Activated CD8-positive, alpha-beta T cell treated with anti-CD3 and anti-CD28 coated beads, Interleukin-2, amount 10 ng/mL, durations not matched to agents 7 days and 5 days (primary cell): Measurements from ENCODE around the gene ATF2. TPM values are rescaled to one million over a fixed set of nuclear protein-coding genes. Genes with fewer than 3 reads are reported as not detected.
"Not testable (repeated sequence)": the region's sequence is repeated elsewhere in the genome, so short reads cannot be mapped to it uniquely, and the experiment has no call there.

ENCODE experiments used
- ATAC-seq: fragments of 150-1000 bp; cut with Tn5 transposase; one replicate; pipeline ENCODE4 v1.10.0; 2021; ENCODE audit warnings: moderate library complexity
- CTCF ChIA-PET: fragments of 350-600 bp; sonication (Branson Sonifier 250); formaldehyde crosslinking; loops from one replicate; lab custom pipeline; 2021; ENCODE audit warnings: antibody characterized with exemption; lab: Charles Lee
- POLR2A ChIA-PET: fragments of 350-600 bp; sonication (Branson Sonifier 250); formaldehyde crosslinking; loops from one replicate; lab custom pipeline; 2021; ENCODE audit warnings: antibody characterized with exemption; lab: Charles Lee
- DNase-seq: peaks from one replicate; pipeline ENCODE4 v3.0.0-alpha.2; 2020
- H3K27ac Mint-ChIP-seq: one replicate; pipeline ENCODE4 v1.8.0; 2021; ENCODE audit warnings: mild to moderate bottlenecking, mixed read lengths
- H3K27me3 Mint-ChIP-seq: one replicate; pipeline ENCODE4 v1.8.0; 2021; ENCODE audit warnings: low read depth, mixed read lengths
- H3K36me3 Mint-ChIP-seq: one replicate; pipeline ENCODE4 v1.8.0; 2021; ENCODE audit warnings: low read depth, mixed read lengths
- H3K4me1 Mint-ChIP-seq: one replicate; pipeline ENCODE4 v1.8.0; 2021; ENCODE audit warnings: low read depth, mixed read lengths
- H3K4me3 Mint-ChIP-seq: one replicate; pipeline ENCODE4 v1.8.0; 2021; ENCODE audit warnings: mild to moderate bottlenecking, mixed read lengths
- H3K9me3 Mint-ChIP-seq: one replicate; pipeline ENCODE4 v1.8.0; 2022; ENCODE audit warnings: mixed read lengths; ENCODE audit not compliant: insufficient read depth
- total RNA-seq, 2 experiments: library from RNA; stranded (reverse); gene quantifications; one replicate each; pipeline ENCODE4 v1.2.3, GENCODE V29; 2021

Gene ATF2
- total RNA-seq, 2 experiments from 2014 or later, result 58.5 to 59.9 TPM

- Mint-ChIP-seq H3K36me3 (peaks cover 46% of the 10 kb centered on the region), H3K4me1 (peaks cover 15% of the 10 kb centered on the region), H3K27ac (no peak overlapping the region), H3K4me3 (no peak overlapping the region), H3K9me3 (no peaks in the 10 kb centered on the region), H3K27me3 (no peaks in the 10 kb centered on the region)
- DNase-seq (no peak), ATAC-seq (no peak)
- ChIA-PET CTCF (interaction anchor here (1.1 kb wide), 1 partner anchor 14 kb away, joined by 3 read pairs; no protein-coding TSS in a partner anchor), POLR2A (no interaction called here)
Observed at GRCh38 chr2:175135862-175136261, 32.1 kb downstream of the ATF2 start.

GRCh38 chr2:175135177-175135576 lies 32.8 kb downstream of the ATF2 start:
- ChIA-PET CTCF (no interaction called here), POLR2A (no interaction called here)
- Mint-ChIP-seq H3K4me3 (no peak overlapping the region), H3K27ac (no peak overlapping the region), H3K36me3 (peaks cover 45% of the 10 kb centered on the region), H3K27me3 (no peaks in the 10 kb centered on the region), H3K9me3 (no peaks in the 10 kb centered on the region), H3K4me1 (peaks cover 15% of the 10 kb centered on the region)
- ATAC-seq (no peak), DNase-seq (no peak)

- ChIA-PET POLR2A (no interaction called here), CTCF (no interaction called here)
- Mint-ChIP-seq H3K27me3 (no peaks in the 10 kb centered on the region), H3K4me1 (peaks cover 2% of the 10 kb centered on the region), H3K9me3 (no peaks in the 10 kb centered on the region), H3K36me3 (peaks cover 49% of the 10 kb centered on the region), H3K27ac (no peak overlapping the region), H3K4me3 (no peak overlapping the region)
- no peak for ATAC-seq
- no peak for DNase-seq
Observed at GRCh38 chr2:175131252-175131651, 36.8 kb downstream of the ATF2 start.

GRCh38 chr2:175126661-175127060 lies 41.3 kb downstream of the ATF2 start:
- H3K27ac Mint-ChIP-seq, result no peak overlapping the region
- peaks cover 36% of the 10 kb centered on the region for H3K36me3 Mint-ChIP-seq
- H3K4me1 Mint-ChIP-seq, result no peaks in the 10 kb centered on the region
- DNase-seq (no peak), ATAC-seq (no peak)
- POLR2A ChIA-PET, result no interaction called here
- CTCF ChIA-PET, result no interaction called here
- H3K27me3 Mint-ChIP-seq, result no peaks in the 10 kb centered on the region
- no peak overlapping the region for H3K4me3 Mint-ChIP-seq
- no peaks in the 10 kb centered on the region for H3K9me3 Mint-ChIP-seq

- no peak for DNase-seq
- Mint-ChIP-seq H3K9me3 (no peaks in the 10 kb centered on the region), H3K27ac (no peak overlapping the region), H3K4me3 (no peak overlapping the region), H3K27me3 (no peaks in the 10 kb centered on the region), H3K36me3 (peaks cover 20% of the 10 kb centered on the region), H3K4me1 (no peaks in the 10 kb centered on the region)
- ChIA-PET POLR2A (no interaction called here), CTCF (no interaction called here)
- no peak for ATAC-seq
Observed at GRCh38 chr2:175123254-175123653, 44.7 kb downstream of the ATF2 start.

GRCh38 chr2:175111200-175111657 lies 56.8 kb downstream of the ATF2 start:
- H3K36me3 Mint-ChIP-seq, result peaks cover 48% of the 10 kb centered on the region
- H3K27ac Mint-ChIP-seq, result peak overlapping the region; percentile 40
- ATAC-seq (peak; percentile 51), DNase-seq (no peak)
- H3K4me3 Mint-ChIP-seq, result no peak overlapping the region
- no peaks in the 10 kb centered on the region for H3K9me3 Mint-ChIP-seq
- H3K27me3 Mint-ChIP-seq, result no peaks in the 10 kb centered on the region
- ChIA-PET CTCF (interaction anchor here (0.6 to 1.3 kb wide), 4 partner anchors 9 to 71 kb away, joined by 3 to 4 read pairs (median 3); no protein-coding TSS in a partner anchor), POLR2A (interaction anchor here (1.5 kb wide), 1 partner anchor 57 kb away, joined by 3 read pairs; the partner anchor contains the start of gene ATF2)
- no peaks in the 10 kb centered on the region for H3K4me1 Mint-ChIP-seq

- H3K4me3 Mint-ChIP-seq, H3K9me3 Mint-ChIP-seq, ATAC-seq, H3K4me1 Mint-ChIP-seq, CTCF ChIA-PET, DNase-seq, H3K27ac Mint-ChIP-seq, POLR2A ChIA-PET, H3K27me3 Mint-ChIP-seq: not testable (repeated sequence)
- H3K36me3 Mint-ChIP-seq, result peaks cover 40% of the 10 kb centered on the region
Observed at GRCh38 chr2:175108091-175108490, 59.9 kb downstream of the ATF2 start.

- Mint-ChIP-seq H3K4me3 (no peak overlapping the region), H3K27ac (no peak overlapping the region), H3K4me1 (no peaks in the 10 kb centered on the region), H3K9me3 (no peaks in the 10 kb centered on the region), H3K27me3 (no peaks in the 10 kb centered on the region), H3K36me3 (peaks cover 41% of the 10 kb centered on the region)
- ChIA-PET POLR2A (no interaction called here), CTCF (no interaction called here)
- ATAC-seq (no peak), DNase-seq (no peak)
Observed at GRCh38 chr2:175107146-175107545, 60.9 kb downstream of the ATF2 start.

GRCh38 chr2:175103191-175103590 lies 64.8 kb downstream of the ATF2 start:
- DNase-seq (no peak), ATAC-seq (no peak)
- ChIA-PET POLR2A (no interaction called here), CTCF (interaction anchor here (0.5 to 2.3 kb wide), 3 partner anchors 15 to 148 kb away, joined by 3 to 8 read pairs (median 5); no protein-coding TSS in a partner anchor)
- no peaks in the 10 kb centered on the region for H3K4me1 Mint-ChIP-seq
- H3K36me3 Mint-ChIP-seq, result peaks cover 31% of the 10 kb centered on the region
- no peaks in the 10 kb centered on the region for H3K27me3 Mint-ChIP-seq
- H3K9me3 Mint-ChIP-seq, result no peaks in the 10 kb centered on the region
- no peak overlapping the region for H3K27ac Mint-ChIP-seq
- H3K4me3 Mint-ChIP-seq, result no peak overlapping the region

GRCh38 chr2:175101514-175101913 lies 66.5 kb downstream of the ATF2 start:
- Mint-ChIP-seq H3K4me1 (no peaks in the 10 kb centered on the region), H3K9me3 (no peaks in the 10 kb centered on the region), H3K4me3 (no peak overlapping the region), H3K27me3 (no peaks in the 10 kb centered on the region), H3K27ac (no peak overlapping the region), H3K36me3 (peaks cover 18% of the 10 kb centered on the region)
- DNase-seq (no peak), ATAC-seq (no peak)
- POLR2A ChIA-PET, result no interaction called here
- CTCF ChIA-PET, result interaction anchor here (0.6 kb wide), 1 partner anchor 10 kb away, joined by 3 read pairs; no protein-coding TSS in a partner anchor

GRCh38 chr2:175097297-175097696 lies 70.7 kb downstream of the ATF2 start:
- no peaks in the 10 kb centered on the region for H3K27me3 Mint-ChIP-seq
- H3K36me3 Mint-ChIP-seq, result peaks cover 20% of the 10 kb centered on the region
- ATAC-seq, result no peak
- ChIA-PET POLR2A (no interaction called here), CTCF (interaction anchor here (1.8 kb wide), 1 partner anchor 13 kb away, joined by 4 read pairs; no protein-coding TSS in a partner anchor)
- H3K4me1 Mint-ChIP-seq, result no peaks in the 10 kb centered on the region
- no peak for DNase-seq
- H3K9me3 Mint-ChIP-seq, result no peaks in the 10 kb centered on the region
- no peak overlapping the region for H3K27ac Mint-ChIP-seq
- H3K4me3 Mint-ChIP-seq, result no peak overlapping the region

- H3K9me3 Mint-ChIP-seq, H3K4me3 Mint-ChIP-seq, POLR2A ChIA-PET, ATAC-seq, H3K4me1 Mint-ChIP-seq, H3K27ac Mint-ChIP-seq, DNase-seq, H3K27me3 Mint-ChIP-seq, CTCF ChIA-PET: not testable (repeated sequence)
- H3K36me3 Mint-ChIP-seq, result peaks cover 46% of the 10 kb centered on the region
Observed at GRCh38 chr2:175084117-175084516, 83.9 kb downstream of the ATF2 start.
